Thymus (tissue), 11 donors: Measurements from ENCODE around the gene ATOSB. TPM values are rescaled to one million over a fixed set of nuclear protein-coding genes. Genes with fewer than 3 reads are reported as not detected.
A peak's percentile ranks its signal among the peaks of the same experiment; 100 is the strongest.

Source experiments
- DNase-seq, 9 donors: peaks; one replicate each; pipeline ENCODE4 v3.0.0-alpha.2; 2013; ENCODE audit warnings: low spot score in 9 of 9, low read depth in 6 of 9, missing footprints in 1 of 9
- H3K27ac ChIP-seq, 2 donors: one replicate each; pipeline ENCODE4 v1.5.1; 2013; ENCODE audit warnings: control low read depth in 1 of 2, low read depth in 1 of 2, low read length in 1 of 2, mild to moderate bottlenecking in 1 of 2, moderate library complexity in 1 of 2
- H3K27me3 ChIP-seq, 2 donors: one replicate each; pipeline ENCODE4 v1.5.1; 2013; ENCODE audit warnings: low read length in 1 of 2; ENCODE audit not compliant: control insufficient read depth in 2 of 2, insufficient read depth in 1 of 2
- H3K36me3 ChIP-seq, 2 donors: one replicate each; pipeline ENCODE4 v1.5.1; 2013; ENCODE audit warnings: low read length in 1 of 2, mild to moderate bottlenecking in 1 of 2, moderate library complexity in 1 of 2; ENCODE audit not compliant: control insufficient read depth in 2 of 2, insufficient read depth in 2 of 2
- H3K4me1 ChIP-seq, 2 donors: one replicate each; pipeline ENCODE4 v1.5.1; 2013; ENCODE audit warnings: low read length in 2 of 2; ENCODE audit not compliant: control insufficient read depth in 2 of 2, insufficient read depth in 2 of 2
- H3K4me3 ChIP-seq, 2 donors: one replicate each; pipeline ENCODE4 v1.5.1; 2013; ENCODE audit warnings: low read length in 2 of 2, control low read depth in 1 of 2, mild to moderate bottlenecking in 1 of 2
- H3K9me3 ChIP-seq, 2 donors: one replicate each; pipeline ENCODE4 v1.5.1; 2013; ENCODE audit warnings: low read length in 1 of 2, mild to moderate bottlenecking in 1 of 2; ENCODE audit not compliant: control insufficient read depth in 2 of 2, insufficient read depth in 1 of 2
- WGBS: extraction: QIAGEN DNeasy Blood & Tissue Kit; methylation state at CpG from one replicate; pipeline ENCODE4 v1.1.7; 2013; 5-methylcytosine and 5-hydroxymethylcytosine counted together
- polyA plus RNA-seq: library from polyadenylated mRNA; stranded (reverse); fragments of 200-250 nt; gene quantifications from one replicate; pipeline ENCODE4 v1.2.3, GENCODE V29; 2013
- total RNA-seq: library from RNA; stranded (reverse); fragments of 120-200 nt; gene quantifications from one replicate; pipeline ENCODE4 v1.2.4, GENCODE V29; 2013
- donor health status: healthy.

Gene ATOSB
- total and polyA plus RNA-seq, 2 donors = 4.9 to 16.1 TPM

DNA sequence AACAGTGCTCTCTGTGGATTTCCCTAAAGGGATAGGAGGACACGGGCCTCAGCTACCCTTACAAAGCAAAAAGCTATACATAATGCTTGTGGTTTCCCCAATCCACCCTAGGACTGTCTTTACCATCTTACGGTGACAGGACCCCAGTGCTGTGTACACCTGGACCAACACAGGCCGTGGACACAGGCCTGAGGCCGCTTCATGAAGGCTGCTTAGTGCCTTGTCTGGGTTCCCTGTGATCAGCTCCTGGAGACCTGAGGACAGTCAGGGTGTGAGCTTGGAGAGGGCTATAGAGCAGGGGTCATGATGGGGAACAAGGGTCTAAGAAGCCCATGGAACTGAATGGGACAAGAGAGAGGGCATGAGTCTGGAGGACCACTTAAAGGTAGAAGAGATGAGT lies 38.8 kb downstream of the ATOSB start:
- Histone ChIP-seq H3K4me1 (peaks cover 14 to 26% of the 10 kb centered on the region in 2 donors), H3K9me3 (no peaks in the 10 kb centered on the region), H3K4me3 (no peak overlapping the region), H3K27ac (no peak overlapping the region), H3K27me3 (no peaks in the 10 kb centered on the region), H3K36me3 (peaks cover 28 to 39% of the 10 kb centered on the region in 2 donors)
- DNase-seq = no peak
- WGBS = 97% methylated on average over 4 of the region's 4 CpGs

DNA sequence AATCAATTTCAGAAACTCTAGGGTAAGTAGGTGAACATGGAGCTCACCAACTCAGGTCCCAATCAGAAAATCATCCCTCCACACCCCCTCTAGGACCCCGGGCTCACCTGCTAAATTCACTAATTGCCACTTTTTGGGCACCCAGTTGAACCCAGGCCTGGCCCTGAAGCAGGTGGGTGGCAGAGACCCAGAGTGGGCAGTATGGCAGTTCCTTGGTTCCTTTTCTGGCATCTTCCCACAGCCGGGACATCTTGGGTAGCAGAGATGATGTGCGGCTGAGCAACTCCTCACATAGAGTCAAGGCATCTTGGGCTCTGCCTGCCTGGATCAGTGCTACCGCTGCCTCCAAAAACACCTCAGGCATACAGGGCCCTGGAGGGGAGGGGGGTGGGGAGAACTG lies 40.3 kb downstream of the ATOSB start:
- WGBS = 99% methylated on average over 4 of the region's 4 CpGs

DNA sequence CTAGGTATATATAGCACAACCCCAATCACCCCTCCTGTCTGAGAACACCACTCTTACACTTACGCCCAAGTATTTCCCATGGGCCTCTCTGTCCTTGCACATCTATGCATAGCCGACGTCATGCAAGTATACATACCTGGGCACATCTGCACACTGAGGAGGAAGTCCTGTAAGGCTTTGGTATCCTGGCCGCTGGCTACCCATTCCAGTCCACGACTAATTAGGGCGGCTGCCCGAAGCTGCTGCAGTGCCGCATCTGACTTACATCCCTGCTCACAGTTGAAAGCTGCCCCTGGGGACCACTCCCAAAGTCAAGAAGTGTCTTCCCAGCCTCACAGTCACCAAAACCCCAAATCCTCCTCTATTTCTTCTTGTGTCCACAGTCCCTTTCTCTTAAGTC lies 40.9 kb downstream of the ATOSB start:
- WGBS = 98% methylated on average over 8 of the region's 8 CpGs
- Histone ChIP-seq H3K9me3 (no peaks in the 10 kb centered on the region), H3K27ac (no peak overlapping the region), H3K36me3 (peaks cover 29 to 49% of the 10 kb centered on the region in 2 donors), H3K4me3 (no peak overlapping the region), H3K4me1 (peaks cover 23 to 38% of the 10 kb centered on the region in 2 donors), H3K27me3 (no peaks in the 10 kb centered on the region)
- no peak for DNase-seq

More for the DNA sequence above, 40.3 kb downstream of the ATOSB start:
- Histone ChIP-seq H3K27ac (no peak overlapping the region), H3K4me1 (peaks cover 18 to 32% of the 10 kb centered on the region in 2 donors), H3K27me3 (no peaks in the 10 kb centered on the region), H3K36me3 (peaks cover 28 to 44% of the 10 kb centered on the region in 2 donors), H3K4me3 (no peak overlapping the region), H3K9me3 (no peaks in the 10 kb centered on the region)
- no peak for DNase-seq

- Histone ChIP-seq H3K27ac (no peak overlapping the region), H3K4me1 (peaks cover 22 to 39% of the 10 kb centered on the region in 2 donors), H3K27me3 (no peaks in the 10 kb centered on the region), H3K9me3 (no peaks in the 10 kb centered on the region), H3K4me3 (no peak overlapping the region), H3K36me3 (peaks cover 31 to 52% of the 10 kb centered on the region in 2 donors)
- no peak for DNase-seq
- WGBS = 97% methylated on average over 6 of the region's 6 CpGs
These were observed 41.5 kb downstream of the ATOSB start for GRCh38 chr9:35074141-35074540.

GRCh38 chr9:35073279-35073612 lies 42.4 kb downstream of the ATOSB start:
- H3K4me3 ChIP-seq = no peak overlapping the region
- H3K9me3 ChIP-seq = no peaks in the 10 kb centered on the region
- peaks cover 33 to 60% of the 10 kb centered on the region in 2 donors for H3K36me3 ChIP-seq
- 89% methylated on average over 2 of the region's 2 CpGs for WGBS
- peak overlapping the region in 1 of 2 donors; percentile 99 for H3K27ac ChIP-seq
- peaks cover 17 to 30% of the 10 kb centered on the region in 2 donors for H3K4me1 ChIP-seq
- no peaks in the 10 kb centered on the region for H3K27me3 ChIP-seq
- no peak for DNase-seq

DNA sequence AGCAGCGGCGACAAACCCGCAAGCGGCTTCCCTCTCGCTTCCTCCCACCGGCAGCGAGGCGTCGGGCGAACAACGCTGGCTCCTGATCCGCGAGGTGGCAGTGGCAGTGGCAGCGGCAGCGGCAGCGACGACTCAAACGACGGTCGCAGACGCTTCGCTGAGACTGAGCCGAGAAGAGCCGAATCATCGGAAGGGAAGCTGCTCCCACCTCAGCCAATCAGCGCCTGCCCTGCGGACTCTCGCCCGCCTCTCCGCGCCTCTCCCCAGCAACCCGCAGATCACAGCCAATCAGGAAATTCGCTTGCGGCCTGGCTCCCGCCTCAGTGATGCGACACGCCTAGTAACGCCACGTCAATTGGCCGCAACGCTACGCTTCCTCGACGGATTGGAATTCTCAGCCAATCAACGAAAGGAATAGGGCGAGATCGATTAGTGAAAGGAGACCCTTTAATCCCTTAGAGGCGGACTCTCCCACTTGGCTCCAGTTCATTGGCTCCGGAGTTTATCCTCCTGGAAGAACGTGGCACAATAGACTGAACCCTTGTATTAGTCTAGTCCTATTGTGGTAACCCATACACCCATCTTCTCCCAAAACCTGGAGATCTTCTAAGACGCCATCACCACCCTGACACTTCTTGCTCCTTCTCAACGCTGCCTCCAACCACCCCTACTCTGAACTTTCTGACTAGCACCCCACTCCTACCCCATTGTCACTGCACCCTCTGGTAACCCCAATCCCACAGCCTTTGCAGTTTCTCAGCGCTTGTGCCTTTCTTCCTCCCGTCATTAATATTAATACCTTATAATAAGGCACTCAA lies 43.0 kb downstream of the ATOSB start, which contains the start of gene VCP:
Gene VCP, minus strand, starts transcription at position 165 of the 818 bp plus-strand sequence. CDS start 272 bp downstream, outside the sequence.
- H3K4me3 ChIP-seq = peak within 1 kb of the TSS; percentile 77 to 83
- no peaks in the 10 kb centered on the region for H3K9me3 ChIP-seq
- WGBS = 6% methylated on average over 54 of the region's 54 CpGs
- DNase-seq = peak; percentile 90 to 98 (median 94)
- peak within 1 kb of the TSS; percentile 96 to 99 for H3K27ac ChIP-seq
- peaks cover 38 to 63% of the 10 kb centered on the region in 2 donors for H3K36me3 ChIP-seq
- peaks cover 15 to 24% of the 10 kb centered on the region in 2 donors for H3K4me1 ChIP-seq
- no peaks in the 10 kb centered on the region for H3K27me3 ChIP-seq

- peaks cover 45 to 69% of the 10 kb centered on the region in 2 donors for H3K36me3 ChIP-seq
- H3K9me3 ChIP-seq = no peaks in the 10 kb centered on the region
- DNase-seq = peak; percentile 35 to 84 (median 66)
- H3K4me1 ChIP-seq = peaks cover 15 to 23% of the 10 kb centered on the region in 2 donors
- peak overlapping the region; percentile 77 to 83 for H3K4me3 ChIP-seq
- H3K27me3 ChIP-seq = no peaks in the 10 kb centered on the region
- peak overlapping the region; percentile 96 to 99 for H3K27ac ChIP-seq
- WGBS = under 1% methylated on average over 79 of the region's 79 CpGs
These were observed 43.7 kb downstream of the ATOSB start for GRCh38 chr9:35071814-35072460.

GRCh38 chr9:35070823-35071813 lies 44.5 kb downstream of the ATOSB start:
- H3K27ac ChIP-seq = peak overlapping the region; percentile 96 to 99
- DNase-seq = peak in 2 of 9 donors; percentile 5 to 17

More at GRCh38 chr9:35070823-35071813, 44.5 kb downstream of the ATOSB start:
- Histone ChIP-seq H3K4me3 (peak overlapping the region; percentile 77 to 83), H3K36me3 (peaks cover 45 to 69% of the 10 kb centered on the region in 2 donors), H3K4me1 (peaks cover 15 to 23% of the 10 kb centered on the region in 2 donors), H3K9me3 (no peaks in the 10 kb centered on the region), H3K27me3 (no peaks in the 10 kb centered on the region)
- 3% methylated on average over 20 of the region's 20 CpGs for WGBS
